ENCODE measurements around the gene OPTN.
"Not testable (repeated sequence)": the region's sequence is repeated elsewhere in the genome, so short reads cannot be mapped to it uniquely, and the experiment has no call there.

Gene OPTN

DNA sequence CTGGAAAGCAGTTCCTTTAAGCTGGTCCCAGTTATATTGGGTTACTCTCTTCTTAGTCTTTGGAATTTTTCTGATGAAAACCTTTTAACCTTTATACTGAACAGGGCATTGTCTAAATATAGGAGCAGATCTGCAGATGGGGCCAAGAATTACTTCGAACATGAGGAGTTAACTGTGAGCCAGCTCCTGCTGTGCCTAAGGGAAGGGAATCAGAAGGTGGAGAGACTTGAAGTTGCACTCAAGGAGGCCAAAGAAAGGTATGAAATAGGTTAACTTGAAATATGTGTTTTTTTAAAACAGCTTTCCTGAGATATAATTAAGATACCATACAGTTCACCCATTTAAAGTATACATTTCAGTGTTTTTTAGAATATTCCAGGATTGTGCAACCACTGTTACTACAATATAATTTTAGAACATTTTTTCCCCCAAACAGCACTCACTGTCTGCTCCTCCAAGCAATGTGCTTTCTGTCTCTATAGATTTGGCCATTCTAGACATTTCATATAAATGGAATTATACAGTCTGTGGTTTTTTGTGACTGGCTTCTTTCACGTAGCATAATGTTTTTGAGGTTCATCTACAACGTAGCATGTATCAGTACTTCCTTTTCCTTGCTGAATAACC lies 18.9 kb downstream of the OPTN start:
- Mint-ChIP-seq H3K27ac (peak overlapping the region; percentile 53), H3K4me1 (ENCODE audit: low read depth) (peaks cover 23% of the 10 kb centered on the region), H3K36me3 (ENCODE audit: low read depth) (peaks cover 77% of the 10 kb centered on the region), H3K27me3 (ENCODE audit: low read depth) (no peaks in the 10 kb centered on the region), H3K9me3 (no peaks in the 10 kb centered on the region), H3K4me3 (no peak overlapping the region)
- no peak for DNase-seq (ENCODE audit: low spot score)

DNA sequence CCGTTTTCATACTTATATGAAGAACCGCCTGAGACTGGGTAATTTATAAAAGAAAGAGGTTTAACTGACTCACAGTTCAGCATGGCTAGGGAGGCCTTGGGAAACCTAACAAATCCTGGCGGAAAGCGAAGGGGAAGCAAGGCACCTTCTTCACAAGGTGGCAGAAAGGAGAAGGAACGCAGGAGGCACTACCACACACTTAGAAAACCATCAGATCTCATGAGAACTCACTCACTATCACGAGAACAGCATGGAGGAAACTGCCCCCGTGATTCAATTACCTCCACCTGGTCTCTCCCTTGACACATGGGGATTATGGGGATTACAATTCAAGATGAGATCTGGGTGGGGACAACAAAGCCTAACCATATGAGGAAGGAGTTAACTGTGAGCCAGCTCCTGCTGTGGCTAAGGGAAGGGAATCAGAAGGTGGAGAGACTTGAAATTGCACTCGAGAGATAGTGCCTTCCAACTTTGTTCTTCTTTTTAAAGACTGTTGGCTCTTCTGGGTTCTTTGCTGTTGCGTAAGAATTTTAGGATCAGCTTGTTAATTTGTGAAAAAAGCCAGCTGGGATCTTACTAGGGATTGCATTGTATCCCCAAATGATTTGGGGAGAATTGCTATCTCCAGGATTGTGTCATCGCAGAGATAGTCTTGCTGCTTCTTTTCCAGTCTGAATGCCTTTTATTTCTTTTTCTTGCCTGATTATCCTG lies 21.0 kb downstream of the OPTN start:
- no peak overlapping the region for H3K27ac Mint-ChIP-seq
- H3K36me3 Mint-ChIP-seq (ENCODE audit: low read depth): peaks cover 82% of the 10 kb centered on the region
- H3K9me3 Mint-ChIP-seq: no peaks in the 10 kb centered on the region
- no peak overlapping the region for H3K4me3 Mint-ChIP-seq
- DNase-seq (ENCODE audit: low spot score): no peak
- no peaks in the 10 kb centered on the region for H3K27me3 Mint-ChIP-seq (ENCODE audit: low read depth)
- peaks cover 17% of the 10 kb centered on the region for H3K4me1 Mint-ChIP-seq (ENCODE audit: low read depth)

DNA sequence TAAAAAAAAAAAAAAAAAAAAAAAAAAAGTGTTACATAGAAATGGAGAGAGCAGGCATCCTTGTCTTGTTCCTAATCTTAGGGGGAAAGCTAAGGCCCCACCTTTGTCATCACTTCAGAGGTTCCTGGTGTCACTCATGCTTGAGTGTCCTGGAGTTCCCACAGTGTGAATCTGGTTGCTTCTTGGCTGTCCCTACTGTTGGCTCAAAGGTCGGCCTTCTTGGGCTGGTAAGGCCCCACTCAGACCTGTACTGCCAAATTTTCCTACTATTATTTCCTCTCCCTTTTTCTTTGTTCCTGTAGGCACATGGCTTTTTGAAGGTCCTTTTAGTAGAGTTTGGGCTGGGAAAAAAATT lies 21.5 kb downstream of the OPTN start:
- H3K4me1 Mint-ChIP-seq (ENCODE audit: low read depth): peaks cover 12% of the 10 kb centered on the region
- no peak overlapping the region for H3K4me3 Mint-ChIP-seq

DNA sequence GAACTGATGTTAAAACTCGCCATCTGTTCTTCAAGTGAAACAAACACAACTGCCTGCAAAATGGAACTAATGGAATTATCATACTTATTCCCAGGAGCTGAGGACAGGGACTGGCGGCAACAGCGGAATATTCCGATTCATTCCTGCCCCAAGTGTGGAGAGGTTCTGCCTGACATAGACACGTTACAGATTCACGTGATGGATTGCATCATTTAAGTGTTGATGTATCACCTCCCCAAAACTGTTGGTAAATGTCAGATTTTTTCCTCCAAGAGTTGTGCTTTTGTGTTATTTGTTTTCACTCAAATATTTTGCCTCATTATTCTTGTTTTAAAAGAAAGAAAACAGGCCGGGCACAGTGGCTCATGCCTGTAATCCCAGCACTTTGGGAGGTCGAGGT lies 36.7 kb downstream of the OPTN start:
- Mint-ChIP-seq H3K36me3 (ENCODE audit: low read depth) (peaks cover 51% of the 10 kb centered on the region), H3K4me1 (ENCODE audit: low read depth) (no peaks in the 10 kb centered on the region), H3K27me3 (ENCODE audit: low read depth) (no peaks in the 10 kb centered on the region), H3K9me3 (no peaks in the 10 kb centered on the region), H3K27ac (no peak overlapping the region), H3K4me3 (no peak overlapping the region)
- DNase-seq (ENCODE audit: low spot score): no peak

More for the DNA sequence above, 21.5 kb downstream of the OPTN start:
- Mint-ChIP-seq H3K27ac (no peak overlapping the region), H3K27me3 (ENCODE audit: low read depth) (no peaks in the 10 kb centered on the region), H3K9me3 (no peaks in the 10 kb centered on the region), H3K36me3 (ENCODE audit: low read depth) (peaks cover 78% of the 10 kb centered on the region)
- DNase-seq (ENCODE audit: low spot score): no peak

DNA sequence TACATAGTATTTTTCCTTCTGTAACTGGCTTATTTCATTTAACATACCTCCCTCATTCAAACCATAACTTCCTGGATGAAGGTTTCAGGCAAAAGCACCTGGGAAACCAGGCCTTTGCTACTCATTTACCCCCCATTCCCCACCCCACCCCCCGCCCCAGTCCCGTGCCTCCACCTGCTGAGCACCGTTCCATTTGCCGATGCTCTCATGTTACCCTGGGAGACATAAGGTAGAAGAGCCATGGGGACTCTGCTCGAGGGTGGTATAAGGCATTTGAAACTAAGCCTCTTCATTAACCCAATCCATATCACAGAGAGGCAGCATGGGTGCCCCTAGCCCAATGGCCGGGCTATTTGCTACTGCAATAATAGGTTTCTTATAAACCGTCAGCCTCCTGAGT lies 39.2 kb downstream of the OPTN start:
- peaks cover 49% of the 10 kb centered on the region for H3K36me3 Mint-ChIP-seq (ENCODE audit: low read depth)

DNA sequence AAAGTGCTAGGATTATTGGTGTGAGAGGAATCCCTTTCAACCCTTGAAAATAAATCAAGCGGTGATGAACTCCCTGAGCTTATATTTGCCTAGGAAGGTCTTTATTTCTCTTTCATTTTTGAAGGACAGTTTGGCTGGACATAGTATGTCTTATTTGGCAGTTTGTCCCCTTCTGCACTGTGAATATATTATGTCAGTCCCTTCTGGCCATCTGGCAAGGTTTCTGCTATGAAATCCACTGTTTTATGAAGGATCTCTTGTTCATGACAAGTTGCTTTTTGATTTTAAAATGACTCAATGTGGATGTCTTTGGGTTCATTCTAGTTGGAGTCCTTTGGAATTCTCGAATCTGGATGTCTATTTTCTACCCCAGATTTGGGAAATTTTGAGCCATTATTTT lies 39.7 kb downstream of the OPTN start:
- no peak overlapping the region for H3K4me3 Mint-ChIP-seq
- peaks cover 6% of the 10 kb centered on the region for H3K9me3 Mint-ChIP-seq
- no peaks in the 10 kb centered on the region for H3K27me3 Mint-ChIP-seq (ENCODE audit: low read depth)
- H3K4me1 Mint-ChIP-seq (ENCODE audit: low read depth): no peaks in the 10 kb centered on the region
- peaks cover 53% of the 10 kb centered on the region for H3K36me3 Mint-ChIP-seq (ENCODE audit: low read depth)
- DNase-seq (ENCODE audit: low spot score): no peak
- H3K27ac Mint-ChIP-seq: no peak overlapping the region

More for the DNA sequence above, 39.2 kb downstream of the OPTN start:
- no peak for DNase-seq (ENCODE audit: low spot score)
- Mint-ChIP-seq H3K27ac (peak overlapping the region; percentile 45), H3K4me3 (no peak overlapping the region), H3K9me3 (peaks cover under 1% of the 10 kb centered on the region), H3K27me3 (ENCODE audit: low read depth) (no peaks in the 10 kb centered on the region), H3K4me1 (ENCODE audit: low read depth) (no peaks in the 10 kb centered on the region)

DNA sequence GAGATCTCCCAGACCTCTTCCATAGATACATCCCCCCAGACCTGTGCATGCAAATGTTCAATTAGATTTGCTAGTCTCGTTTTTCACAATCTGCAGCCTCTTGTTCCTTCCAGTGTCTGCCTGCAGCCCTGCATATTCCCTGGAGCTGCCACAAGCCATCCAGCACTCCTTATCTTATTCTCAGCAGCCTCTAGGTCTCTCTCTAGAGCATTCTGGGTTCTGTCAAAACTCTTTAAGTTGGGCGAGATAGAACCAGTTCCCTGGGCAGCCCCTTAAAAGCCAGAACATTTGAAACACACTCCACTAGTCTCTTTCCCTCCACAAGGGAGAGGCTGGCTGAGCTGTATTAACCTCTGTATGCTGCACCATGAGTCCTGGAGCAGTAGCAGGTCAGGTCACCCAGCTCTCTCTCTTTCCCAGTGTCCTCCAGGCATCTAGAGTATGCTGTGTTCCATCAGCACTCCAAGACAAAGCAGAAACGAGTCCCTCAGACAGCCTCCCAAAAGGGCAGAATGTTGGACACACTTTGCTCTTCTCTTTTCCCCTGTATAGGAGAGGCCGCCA lies 40.7 kb downstream of the OPTN start:
- Mint-ChIP-seq H3K4me3 (no peak overlapping the region), H3K27me3 (ENCODE audit: low read depth) (no peaks in the 10 kb centered on the region), H3K4me1 (ENCODE audit: low read depth) (no peaks in the 10 kb centered on the region), H3K36me3 (ENCODE audit: low read depth) (peaks cover 50% of the 10 kb centered on the region), H3K9me3 (peaks cover 14% of the 10 kb centered on the region), H3K27ac (no peak overlapping the region)
- no peak for DNase-seq (ENCODE audit: low spot score)

DNA sequence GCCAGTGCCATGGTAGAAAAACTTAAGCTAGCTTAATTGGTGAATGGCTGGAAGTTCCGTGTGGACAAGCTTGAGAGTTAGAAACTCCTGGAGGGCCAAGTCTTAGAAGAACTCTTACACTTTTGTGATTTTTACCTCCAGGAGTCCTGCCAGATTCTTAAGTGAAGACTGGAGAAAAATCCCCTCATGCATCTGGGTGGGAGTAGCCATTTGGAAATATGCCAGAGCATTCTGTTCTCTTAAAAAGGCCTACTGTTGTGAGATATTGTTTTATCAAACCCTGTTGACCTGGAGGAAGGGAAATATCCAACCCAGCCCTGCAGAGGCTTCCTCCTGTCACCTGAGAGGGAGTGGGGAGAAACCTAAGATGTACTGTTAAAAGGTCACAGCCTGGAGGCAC lies 43.8 kb downstream of the OPTN start:
- H3K27me3 Mint-ChIP-seq (ENCODE audit: low read depth): no peaks in the 10 kb centered on the region
- H3K4me1 Mint-ChIP-seq (ENCODE audit: low read depth): peaks cover 7% of the 10 kb centered on the region
- peaks cover 49% of the 10 kb centered on the region for H3K36me3 Mint-ChIP-seq (ENCODE audit: low read depth)
- H3K9me3 Mint-ChIP-seq: peaks cover 21% of the 10 kb centered on the region
- no peak for DNase-seq (ENCODE audit: low spot score)
- H3K4me3 Mint-ChIP-seq: no peak overlapping the region
- no peak overlapping the region for H3K27ac Mint-ChIP-seq

DNA sequence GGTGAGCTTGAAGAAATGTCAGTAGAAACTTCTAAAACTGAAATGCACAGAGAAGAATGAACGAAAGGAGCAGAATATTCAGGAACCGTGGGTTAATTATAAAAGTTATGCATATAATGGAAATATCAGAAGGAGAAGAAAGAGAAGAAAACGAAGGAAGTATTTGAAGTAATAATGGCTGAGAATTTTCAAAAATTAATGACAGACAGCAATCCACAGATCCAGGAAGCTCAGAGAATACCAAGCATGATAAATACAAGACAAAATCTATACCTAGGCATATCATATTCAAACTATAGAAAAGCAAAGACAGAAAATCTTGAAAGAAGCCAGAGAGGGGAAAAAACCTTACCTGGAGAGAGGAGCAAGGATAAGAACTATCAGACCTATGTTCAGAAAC lies 44.9 kb downstream of the OPTN start:
- Mint-ChIP-seq H3K9me3 (peaks cover 21% of the 10 kb centered on the region), H3K27me3 (ENCODE audit: low read depth) (no peaks in the 10 kb centered on the region), H3K27ac (no peak overlapping the region), H3K4me3 (no peak overlapping the region), H3K36me3 (ENCODE audit: low read depth) (peaks cover 49% of the 10 kb centered on the region), H3K4me1 (ENCODE audit: low read depth) (peaks cover 7% of the 10 kb centered on the region)
- DNase-seq (ENCODE audit: low spot score): no peak

DNA sequence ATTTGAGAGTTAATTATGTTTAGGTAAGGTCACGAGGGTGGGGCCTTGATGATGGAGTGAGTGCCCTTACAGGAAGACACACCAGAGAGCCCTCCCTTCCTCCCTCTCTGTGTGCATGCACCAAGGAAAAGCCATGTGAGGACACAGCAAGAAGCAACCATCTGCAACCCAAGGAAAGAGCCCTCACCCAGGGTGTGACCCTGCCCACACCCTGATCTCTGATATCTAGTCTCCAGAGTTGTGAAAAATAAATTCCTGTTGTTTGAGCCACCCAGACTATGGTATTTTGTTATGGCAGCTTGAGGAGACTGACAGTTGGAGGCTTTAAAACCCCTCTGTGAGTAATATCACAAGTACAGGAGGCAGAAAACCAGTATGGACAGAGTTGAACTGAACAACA lies 46.4 kb downstream of the OPTN start:
- Mint-ChIP-seq H3K36me3 (ENCODE audit: low read depth) (peaks cover 36% of the 10 kb centered on the region), H3K4me1 (ENCODE audit: low read depth) (peaks cover 7% of the 10 kb centered on the region), H3K27ac (no peak overlapping the region), H3K9me3 (peaks cover 21% of the 10 kb centered on the region), H3K27me3 (ENCODE audit: low read depth) (no peaks in the 10 kb centered on the region), H3K4me3 (no peak overlapping the region)
- DNase-seq (ENCODE audit: low spot score): no peak

DNA sequence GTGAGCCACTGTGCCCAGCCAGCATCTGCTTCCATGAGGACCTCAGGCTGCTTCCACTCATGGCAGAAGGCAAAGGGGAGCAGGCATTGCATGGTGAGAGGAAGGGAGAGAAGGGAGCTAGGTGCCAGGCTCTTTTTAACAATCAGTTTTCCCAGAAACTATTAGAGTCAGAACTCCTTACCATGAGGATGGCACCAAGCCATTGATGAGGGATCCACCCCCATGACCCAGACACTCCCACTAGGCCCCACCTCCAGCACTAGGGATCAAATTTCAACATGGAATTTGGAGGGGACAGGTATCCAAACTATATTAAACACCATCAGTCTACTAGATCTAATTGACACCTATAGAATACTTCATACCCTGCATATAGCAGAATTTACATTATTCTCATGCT lies 47.2 kb downstream of the OPTN start:
- Mint-ChIP-seq H3K4me3 (no peak overlapping the region), H3K27ac (no peak overlapping the region), H3K36me3 (ENCODE audit: low read depth) (peaks cover 36% of the 10 kb centered on the region), H3K4me1 (ENCODE audit: low read depth) (peaks cover 7% of the 10 kb centered on the region), H3K27me3 (ENCODE audit: low read depth) (no peaks in the 10 kb centered on the region), H3K9me3 (peaks cover 21% of the 10 kb centered on the region)
- DNase-seq (ENCODE audit: low spot score): no peak

DNA sequence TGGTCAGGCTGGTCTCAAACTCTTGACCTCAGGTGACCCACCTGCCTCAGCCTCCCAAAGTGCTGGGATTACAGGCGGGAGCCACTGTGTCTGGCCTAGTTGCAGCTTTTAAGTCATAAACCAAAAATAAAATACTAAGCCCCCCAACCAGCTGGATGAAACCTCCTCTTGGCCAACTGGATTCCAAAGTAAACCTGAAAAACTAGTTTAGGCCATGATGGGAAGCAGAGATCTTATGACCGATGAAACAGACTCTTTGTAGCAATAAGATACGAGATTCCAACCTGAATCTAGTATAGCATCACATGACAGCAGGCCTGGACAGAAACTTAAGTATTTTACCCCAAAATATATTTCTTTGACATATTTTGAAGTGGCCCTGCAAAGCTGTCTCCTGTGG lies 52.3 kb downstream of the OPTN start:
- no peaks in the 10 kb centered on the region for H3K27me3 Mint-ChIP-seq (ENCODE audit: low read depth)
- H3K4me3 Mint-ChIP-seq: no peak overlapping the region
- H3K4me1 Mint-ChIP-seq (ENCODE audit: low read depth): peaks cover under 1% of the 10 kb centered on the region
- no peak overlapping the region for H3K27ac Mint-ChIP-seq
- DNase-seq (ENCODE audit: low spot score): no peak
- H3K9me3 Mint-ChIP-seq: no peaks in the 10 kb centered on the region
- H3K36me3 Mint-ChIP-seq (ENCODE audit: low read depth): peaks cover 7% of the 10 kb centered on the region

DNA sequence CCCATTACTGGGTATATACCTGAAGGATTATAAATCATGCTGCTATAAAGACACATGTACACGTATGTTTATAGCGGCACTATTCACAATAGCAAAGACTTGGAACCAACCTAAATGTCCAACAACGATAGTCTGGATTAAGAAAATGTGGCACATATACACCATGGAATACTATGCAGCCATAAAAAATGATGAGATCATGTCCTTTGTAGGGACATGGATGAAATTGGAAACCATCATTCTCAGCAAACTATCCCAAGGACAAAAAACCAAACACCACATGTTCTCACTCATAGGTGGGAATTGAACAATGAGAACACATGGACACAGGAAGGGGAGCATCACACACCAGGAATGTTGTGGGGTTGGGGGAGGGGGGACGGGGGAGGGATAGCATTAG lies 55.9 kb downstream of the OPTN start:
- not testable (repeated sequence) for H3K9me3 Mint-ChIP-seq; H3K4me1 Mint-ChIP-seq (ENCODE audit: low read depth); H3K27me3 Mint-ChIP-seq (ENCODE audit: low read depth); DNase-seq (ENCODE audit: low spot score); H3K4me3 Mint-ChIP-seq; H3K36me3 Mint-ChIP-seq (ENCODE audit: low read depth); H3K27ac Mint-ChIP-seq

DNA sequence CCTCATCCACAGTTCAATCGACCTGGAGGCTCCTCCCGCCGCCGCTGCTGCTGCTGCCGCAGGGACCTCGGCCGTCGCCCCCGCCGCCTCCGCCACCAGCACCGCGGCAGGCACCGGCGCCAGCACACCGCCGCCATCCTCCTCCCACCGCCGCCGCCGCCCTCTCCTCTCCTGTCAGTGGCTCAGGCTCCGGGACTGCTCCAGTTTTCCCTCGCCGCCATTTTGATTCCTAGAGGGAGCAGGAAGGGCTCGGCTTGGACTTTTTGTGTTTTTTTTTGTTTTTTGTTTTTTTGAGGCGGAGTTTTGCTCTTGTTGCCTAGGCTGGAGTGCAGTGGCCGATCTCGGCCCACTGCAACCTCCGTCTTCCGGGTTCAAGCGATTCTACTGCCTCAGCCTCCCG lies 58.4 kb downstream of the OPTN start:
- H3K9me3 Mint-ChIP-seq: no peaks in the 10 kb centered on the region

More for the DNA sequence above, 58.4 kb downstream of the OPTN start:
- peak overlapping the region; percentile 83 for H3K27ac Mint-ChIP-seq
- H3K4me1 Mint-ChIP-seq (ENCODE audit: low read depth): peaks cover 20% of the 10 kb centered on the region
- DNase-seq (ENCODE audit: low spot score): peak; percentile 22
- peak overlapping the region; percentile 80 for H3K4me3 Mint-ChIP-seq
- H3K36me3 Mint-ChIP-seq (ENCODE audit: low read depth): peaks cover 13% of the 10 kb centered on the region
- H3K27me3 Mint-ChIP-seq (ENCODE audit: low read depth): no peaks in the 10 kb centered on the region

Data from T-helper 2 cell treated with Interferon-gamma antibody and Interleukin-4, amounts not matched to agents 5 μg/mL and 100 μg/mL, for 36 hours (primary cell).